Gastroesophageal sphincter (tissue), 4 donors: ENCODE data around the gene PNLDC1. TPM values are rescaled to one million over a fixed set of nuclear protein-coding genes. Genes with fewer than 3 reads are reported as not detected.

Experiments used
- ATAC-seq: fragments of 150-250 bp; one replicate; pipeline ENCODE4 v1.9.1; 2016; ENCODE audit warnings: mild to moderate bottlenecking, moderate library complexity
- H3K27ac ChIP-seq, 4 donors: fragments of 200-600 bp; sonication (generic) in 3 of 4; 1 replicate in 3 of 4; 2 replicates in 1 of 4; pipeline ENCODE4 v1.5.1; 2016 to 2019
- H3K27me3 ChIP-seq: fragments of 200-600 bp; sonication (generic); one replicate; pipeline ENCODE4 v1.5.1; 2019
- H3K36me3 ChIP-seq, 2 donors: fragments of 200-600 bp; sonication (generic); one replicate each; pipeline ENCODE4 v1.5.1; 2019; ENCODE audit warnings: control low read depth in 1 of 2
- H3K4me1 ChIP-seq, 3 donors: fragments of 200-600 bp; sonication (generic); 1 replicate in 2 of 3; 2 replicates in 1 of 3; pipeline ENCODE4 v1.5.1; 2016 to 2019; ENCODE audit warnings: control low read depth in 2 of 3
- H3K4me3 ChIP-seq, 2 donors: fragments of 200-600 bp; sonication (generic); one replicate each; pipeline ENCODE4 v1.5.1; 2019; ENCODE audit warnings: mild to moderate bottlenecking in 1 of 2, moderate library complexity in 1 of 2
- H3K9me3 ChIP-seq, 3 donors: fragments of 200-600 bp; sonication (generic); one replicate each; pipeline ENCODE4 v1.5.1; 2017 to 2019; ENCODE audit warnings: control low read depth in 2 of 3
- EP300 ChIP-seq: sonication (generic); formaldehyde crosslinking; IDR thresholded peaks from one replicate; pipeline ENCODE4 v1.6.1; 2017; ENCODE audit warnings: antibody characterized with exemption, mild to moderate bottlenecking
- POLR2A ChIP-seq, 2 donors: fragments of 450-650 bp; IDR thresholded peaks; one replicate each; pipeline ENCODE4 v1.6.1; 2017; ENCODE audit warnings: antibody characterized with exemption in 2 of 2, mild to moderate bottlenecking in 2 of 2, moderate library complexity in 1 of 2
- POLR2AphosphoS5 ChIP-seq: sonication (generic); formaldehyde crosslinking; IDR thresholded peaks from one replicate; pipeline ENCODE4 v1.6.1; 2017; ENCODE audit warnings: antibody characterized with exemption
- WGBS, 2 donors: methylation state at CpG; one replicate each; pipeline ENCODE4 v1.1.5; 2018; ENCODE audit warnings: low coverage in 1 of 2; 5-methylcytosine and 5-hydroxymethylcytosine counted together
- total RNA-seq, 4 donors: library from RNA; depleted of rRNA; stranded (reverse); fragments of >200 nt; gene quantifications; one replicate each; pipeline ENCODE4 v1.1.0, GENCODE V29; 2016
- TF ChIP-seq, protein P1 (sequence below), 4 experiments: fragments of 200-600 bp in 2 of 4; fragments of 450-650 bp in 2 of 4; sonication (generic) in 1 of 4; IDR thresholded peaks; one replicate each; pipeline ENCODE4 v1.5.1; 2017 to 2019; ENCODE audit warnings: antibody characterized with exemption in 4 of 4, mild to moderate bottlenecking in 2 of 4, moderate library complexity in 2 of 4

Gene PNLDC1
- total RNA-seq, 4 donors from 2014 or later: 0.47 TPM; not detected in 3

DNA sequence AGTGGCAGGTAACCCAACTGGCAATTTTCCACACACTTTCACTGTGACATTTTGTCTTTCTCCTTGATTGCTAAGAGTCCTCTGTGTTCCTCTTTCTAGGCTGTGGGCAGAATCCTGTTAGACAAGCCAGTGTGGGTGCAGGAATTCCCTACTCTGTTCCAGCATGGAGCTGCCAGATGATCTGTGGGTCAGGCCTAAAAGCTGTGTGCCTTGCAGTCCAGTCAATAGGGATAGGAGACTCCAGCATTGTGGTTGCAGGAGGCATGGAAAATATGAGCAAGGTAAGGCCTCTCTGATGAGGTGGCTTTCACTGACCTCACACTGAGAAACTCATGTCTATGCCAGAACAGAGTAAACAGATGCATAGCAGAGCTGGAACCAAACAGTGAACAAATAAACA is 33.2 kb upstream of the PNLDC1 start:
- no peak for ATAC-seq
- Histone ChIP-seq H3K27ac (no peak overlapping the region), H3K27me3 (no peaks in the 10 kb centered on the region), H3K4me1 (peaks cover 0 to 10% (median 6%) of the 10 kb centered on the region in 3 donors), H3K4me3 (no peak overlapping the region), H3K9me3 (no peaks in the 10 kb centered on the region), H3K36me3 (peaks cover 0 to 62% of the 10 kb centered on the region in 2 donors)
- no peak for TF ChIP-seq POLR2AphosphoS5
- TF ChIP-seq, protein P1, sequence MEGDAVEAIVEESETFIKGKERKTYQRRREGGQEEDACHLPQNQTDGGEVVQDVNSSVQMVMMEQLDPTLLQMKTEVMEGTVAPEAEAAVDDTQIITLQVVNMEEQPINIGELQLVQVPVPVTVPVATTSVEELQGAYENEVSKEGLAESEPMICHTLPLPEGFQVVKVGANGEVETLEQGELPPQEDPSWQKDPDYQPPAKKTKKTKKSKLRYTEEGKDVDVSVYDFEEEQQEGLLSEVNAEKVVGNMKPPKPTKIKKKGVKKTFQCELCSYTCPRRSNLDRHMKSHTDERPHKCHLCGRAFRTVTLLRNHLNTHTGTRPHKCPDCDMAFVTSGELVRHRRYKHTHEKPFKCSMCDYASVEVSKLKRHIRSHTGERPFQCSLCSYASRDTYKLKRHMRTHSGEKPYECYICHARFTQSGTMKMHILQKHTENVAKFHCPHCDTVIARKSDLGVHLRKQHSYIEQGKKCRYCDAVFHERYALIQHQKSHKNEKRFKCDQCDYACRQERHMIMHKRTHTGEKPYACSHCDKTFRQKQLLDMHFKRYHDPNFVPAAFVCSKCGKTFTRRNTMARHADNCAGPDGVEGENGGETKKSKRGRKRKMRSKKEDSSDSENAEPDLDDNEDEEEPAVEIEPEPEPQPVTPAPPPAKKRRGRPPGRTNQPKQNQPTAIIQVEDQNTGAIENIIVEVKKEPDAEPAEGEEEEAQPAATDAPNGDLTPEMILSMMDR (IDR thresholded peaks at IDR 0.05): no peak
- TF ChIP-seq POLR2A (IDR thresholded peaks at IDR 0.05): no peak
- no peak for TF ChIP-seq EP300

DNA sequence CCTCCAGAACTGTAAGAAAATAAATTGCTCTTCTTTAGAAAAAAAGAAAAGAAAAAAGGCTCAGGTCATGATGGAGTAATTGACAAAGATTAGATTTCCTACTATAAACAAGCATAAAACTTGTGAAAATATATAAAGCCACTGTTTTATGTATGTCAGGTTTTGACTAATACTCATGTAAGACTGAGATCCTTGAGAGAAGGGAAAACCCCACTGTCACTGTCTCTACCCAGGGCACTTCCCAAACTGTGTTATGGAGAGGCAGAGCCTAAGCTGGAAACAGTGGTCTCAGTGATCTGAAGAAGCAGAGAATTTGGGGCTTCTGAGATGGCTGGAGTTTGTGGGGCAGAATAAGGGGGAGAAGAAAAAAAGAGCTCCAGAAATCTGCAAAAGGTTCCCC is 30.6 kb upstream of the PNLDC1 start:
- H3K27ac ChIP-seq: no peak overlapping the region
- TF ChIP-seq EP300 (no peak), POLR2AphosphoS5 (no peak), POLR2A (IDR thresholded peaks at IDR 0.05) (no peak)
- TF ChIP-seq, protein P1 (IDR thresholded peaks at IDR 0.05): no peak
- no peaks in the 10 kb centered on the region for H3K9me3 ChIP-seq
- H3K27me3 ChIP-seq: no peaks in the 10 kb centered on the region
- peaks cover 0 to 56% of the 10 kb centered on the region in 2 donors for H3K36me3 ChIP-seq
- ATAC-seq: no peak
- no peaks in the 10 kb centered on the region for H3K4me1 ChIP-seq
- no peak overlapping the region for H3K4me3 ChIP-seq

DNA sequence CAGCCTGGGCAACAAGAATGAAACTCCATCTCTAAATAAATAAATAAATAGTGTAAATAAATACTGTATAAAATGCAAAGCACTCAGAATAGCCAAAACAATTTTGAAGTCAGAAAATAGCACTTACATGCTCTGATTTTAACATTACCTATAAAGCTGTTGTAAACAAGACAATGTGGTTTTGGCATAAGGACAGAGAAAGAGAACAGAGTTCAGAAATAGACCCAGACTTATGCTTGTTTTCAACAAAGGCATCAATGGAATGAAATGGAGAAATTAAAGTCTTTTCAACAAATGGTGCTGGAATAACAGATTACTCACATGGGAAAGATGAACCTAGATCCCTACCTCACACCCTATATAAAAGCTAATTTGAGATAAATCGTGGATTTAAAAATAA is 27.9 kb upstream of the PNLDC1 start:
- H3K4me1 ChIP-seq: no peaks in the 10 kb centered on the region
- no peak for ATAC-seq
- H3K4me3 ChIP-seq: no peak overlapping the region
- H3K27ac ChIP-seq: no peak overlapping the region
- TF ChIP-seq, protein P1 (IDR thresholded peaks at IDR 0.05): no peak
- TF ChIP-seq EP300 (no peak), POLR2AphosphoS5 (no peak), POLR2A (IDR thresholded peaks at IDR 0.05) (no peak)
- WGBS, 2 donors: 0 to 33% methylated on average over 1 of the region's 1 CpG
- H3K27me3 ChIP-seq: no peaks in the 10 kb centered on the region
- H3K36me3 ChIP-seq: peaks cover 0 to 70% of the 10 kb centered on the region in 2 donors
- no peaks in the 10 kb centered on the region for H3K9me3 ChIP-seq

DNA sequence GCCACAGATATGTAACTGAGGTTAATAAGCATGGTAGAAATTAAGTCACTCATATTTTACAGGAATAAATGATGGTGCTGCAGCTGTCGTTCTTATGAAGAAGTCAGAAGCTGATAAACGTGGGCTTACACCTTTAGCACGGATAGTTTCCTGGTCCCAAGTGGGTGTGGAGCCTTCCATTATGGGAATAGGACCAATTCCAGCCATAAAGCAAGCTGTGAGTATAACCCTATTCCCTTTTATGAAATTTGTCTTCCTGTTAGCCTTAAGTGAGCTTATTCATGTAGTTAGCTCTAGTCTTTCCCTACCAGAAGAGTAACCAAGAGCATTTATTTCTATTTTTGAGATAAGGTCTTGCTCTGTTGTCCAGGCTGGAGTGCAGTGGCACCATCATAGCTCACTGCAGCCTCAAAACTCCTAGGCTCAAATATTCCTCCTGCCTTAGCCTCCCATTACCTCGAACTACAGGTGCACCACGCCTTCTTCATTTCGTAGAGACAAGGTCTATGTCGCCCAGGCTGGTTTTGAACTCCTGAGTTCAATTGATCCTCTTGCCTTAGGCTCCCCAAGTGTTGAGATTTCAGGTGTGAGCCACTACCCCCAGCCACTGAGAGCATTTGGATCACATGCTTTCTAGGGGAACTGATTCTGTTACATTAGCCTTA is 22.7 kb upstream of the PNLDC1 start:
- ATAC-seq: no peak

DNA sequence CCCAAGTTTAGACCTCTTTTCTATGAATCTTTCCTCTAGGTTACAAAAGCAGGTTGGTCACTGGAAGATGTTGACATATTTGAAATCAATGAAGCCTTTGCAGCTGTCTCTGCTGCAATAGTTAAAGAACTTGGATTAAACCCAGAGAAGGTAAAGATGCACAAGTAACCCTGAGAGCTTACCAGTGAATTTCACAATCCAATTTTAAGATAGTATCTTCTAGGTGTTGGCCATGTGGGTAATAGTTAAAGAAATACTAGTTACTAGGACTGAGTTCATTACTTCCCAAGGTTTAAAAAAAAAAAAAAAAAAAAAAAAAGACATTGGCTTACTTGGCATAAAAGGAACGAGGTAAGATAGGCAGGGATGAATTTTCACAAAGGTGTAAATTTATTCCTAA is 21.9 kb upstream of the PNLDC1 start:
- Histone ChIP-seq H3K36me3 (peaks cover 14 to 87% of the 10 kb centered on the region in 2 donors), H3K9me3 (no peaks in the 10 kb centered on the region), H3K4me3 (no peak overlapping the region), H3K27me3 (no peaks in the 10 kb centered on the region), H3K4me1 (no peaks in the 10 kb centered on the region), H3K27ac (no peak overlapping the region)
- no peak for TF ChIP-seq POLR2AphosphoS5
- TF ChIP-seq, protein P1 (IDR thresholded peaks at IDR 0.05): no peak
- no peak for ATAC-seq
- 25 to 50% methylated on average over 1 of the region's 1 CpG for WGBS, 2 donors

More for the DNA sequence above, 22.7 kb upstream of the PNLDC1 start:
- Histone ChIP-seq H3K4me3 (no peak overlapping the region), H3K27ac (no peak overlapping the region), H3K27me3 (no peaks in the 10 kb centered on the region), H3K36me3 (peaks cover 14 to 80% of the 10 kb centered on the region in 2 donors), H3K9me3 (no peaks in the 10 kb centered on the region), H3K4me1 (no peaks in the 10 kb centered on the region)
- TF ChIP-seq, protein P1 (IDR thresholded peaks at IDR 0.05): no peak
- TF ChIP-seq POLR2AphosphoS5 (no peak), EP300 (no peak), POLR2A (IDR thresholded peaks at IDR 0.05) (no peak)
- 77% methylated on average over 5 to 7 of the region's 7 CpGs for WGBS, 2 donors
